ENCODE data around the gene DNAJC17.
A peak's percentile ranks its signal among the peaks of the same experiment; 100 is the strongest.

DNAJC17 gene

DNA sequence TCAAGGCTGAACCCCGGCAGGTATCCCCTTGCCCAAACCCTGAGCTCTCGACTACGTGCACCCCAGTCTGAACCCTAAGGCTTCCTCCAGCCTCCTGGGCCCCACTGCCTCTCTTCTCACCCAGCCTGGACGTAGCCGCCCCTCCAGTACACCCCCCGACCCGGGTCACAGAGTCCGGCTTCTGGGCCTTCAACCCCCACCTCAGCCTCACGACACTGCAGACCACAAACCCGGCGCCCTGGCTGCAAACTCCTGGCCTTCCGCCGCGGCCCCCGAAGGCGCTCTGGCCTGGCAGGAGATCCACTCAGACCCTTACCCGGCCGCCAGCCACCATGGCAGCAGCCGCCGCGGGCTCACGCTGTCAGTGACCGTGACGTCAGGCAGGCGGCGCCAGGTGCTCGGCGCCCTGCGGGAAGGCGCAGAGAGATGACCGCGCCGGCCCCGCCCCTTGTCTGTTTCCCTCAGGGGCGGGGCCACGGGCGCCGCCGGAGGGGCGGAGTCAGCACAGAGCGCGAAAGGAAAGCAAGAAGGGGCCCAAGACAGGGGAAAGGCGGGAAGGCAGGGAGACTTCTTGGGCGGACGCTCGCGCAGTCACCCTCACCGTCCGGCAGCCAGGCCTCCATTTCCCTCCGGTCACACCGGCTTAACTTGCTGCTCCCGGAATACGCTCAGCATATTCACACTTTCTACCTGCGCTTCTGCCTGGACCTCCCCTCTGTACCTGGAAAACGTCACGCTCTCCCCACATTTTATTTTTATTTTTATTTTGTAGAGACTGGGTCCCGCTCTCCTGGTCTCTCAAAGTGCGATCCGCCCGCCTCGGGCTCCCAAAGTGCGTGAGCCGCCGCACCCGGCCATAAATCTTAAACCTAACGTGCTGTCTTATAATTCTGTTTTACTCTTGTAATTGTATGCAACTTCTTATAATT is 52.1 kb downstream of the DNAJC17 start, which contains the start of gene RMDN3:
RMDN3 (minus strand) TSS at position 372 of the 929 bp plus-strand sequence. CDS start 471 bp downstream, outside the sequence.
- CTCF ChIA-PET: interaction anchor here (0.6 to 2.5 kb wide), 4 partner anchors 8 to 137 kb away, joined by 3 to 8 read pairs (median 4); no protein-coding TSS in a partner anchor
- POLR2A ChIA-PET: no interaction called here
- TF ChIP-seq, protein P1, sequence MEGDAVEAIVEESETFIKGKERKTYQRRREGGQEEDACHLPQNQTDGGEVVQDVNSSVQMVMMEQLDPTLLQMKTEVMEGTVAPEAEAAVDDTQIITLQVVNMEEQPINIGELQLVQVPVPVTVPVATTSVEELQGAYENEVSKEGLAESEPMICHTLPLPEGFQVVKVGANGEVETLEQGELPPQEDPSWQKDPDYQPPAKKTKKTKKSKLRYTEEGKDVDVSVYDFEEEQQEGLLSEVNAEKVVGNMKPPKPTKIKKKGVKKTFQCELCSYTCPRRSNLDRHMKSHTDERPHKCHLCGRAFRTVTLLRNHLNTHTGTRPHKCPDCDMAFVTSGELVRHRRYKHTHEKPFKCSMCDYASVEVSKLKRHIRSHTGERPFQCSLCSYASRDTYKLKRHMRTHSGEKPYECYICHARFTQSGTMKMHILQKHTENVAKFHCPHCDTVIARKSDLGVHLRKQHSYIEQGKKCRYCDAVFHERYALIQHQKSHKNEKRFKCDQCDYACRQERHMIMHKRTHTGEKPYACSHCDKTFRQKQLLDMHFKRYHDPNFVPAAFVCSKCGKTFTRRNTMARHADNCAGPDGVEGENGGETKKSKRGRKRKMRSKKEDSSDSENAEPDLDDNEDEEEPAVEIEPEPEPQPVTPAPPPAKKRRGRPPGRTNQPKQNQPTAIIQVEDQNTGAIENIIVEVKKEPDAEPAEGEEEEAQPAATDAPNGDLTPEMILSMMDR (IDR thresholded peaks at IDR 0.05; ENCODE audit: insufficient read depth, low read length, missing control alignments): no peak
- no peak for DNase-seq (ENCODE audit: low read depth, low spot score)
- peak within 1 kb of the TSS; percentile 92 for H3K4me3 ChIP-seq (ENCODE audit: low read depth, low read length)

DNA sequence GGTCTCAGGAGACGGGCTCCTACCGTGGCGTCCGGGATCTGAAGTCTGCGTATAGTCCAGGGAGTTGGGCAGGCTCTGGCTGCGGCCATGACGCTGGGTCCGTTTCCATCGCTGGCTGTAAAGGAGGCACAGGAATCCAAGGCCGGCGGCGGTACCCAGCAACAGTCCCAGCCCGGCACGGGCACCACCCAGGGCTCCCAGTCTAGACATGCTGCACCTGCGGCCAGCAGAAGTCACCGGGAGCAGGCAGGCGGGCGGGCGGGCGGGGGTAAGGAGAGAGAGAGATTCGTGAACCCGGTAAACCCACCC is 52.7 kb downstream of the DNAJC17 start:
- CTCF ChIA-PET: interaction anchor here (0.6 to 2.5 kb wide), 4 partner anchors 10 to 165 kb away, joined by 3 to 8 read pairs (median 4); no protein-coding TSS in a partner anchor
- TF ChIP-seq, protein P1 (IDR thresholded peaks at IDR 0.05; ENCODE audit: insufficient read depth, low read length, missing control alignments): no peak
- POLR2A ChIA-PET: no interaction called here
- no peak for DNase-seq (ENCODE audit: low read depth, low spot score)
- H3K4me3 ChIP-seq (ENCODE audit: low read depth, low read length): peak overlapping the region; percentile 92

DNA sequence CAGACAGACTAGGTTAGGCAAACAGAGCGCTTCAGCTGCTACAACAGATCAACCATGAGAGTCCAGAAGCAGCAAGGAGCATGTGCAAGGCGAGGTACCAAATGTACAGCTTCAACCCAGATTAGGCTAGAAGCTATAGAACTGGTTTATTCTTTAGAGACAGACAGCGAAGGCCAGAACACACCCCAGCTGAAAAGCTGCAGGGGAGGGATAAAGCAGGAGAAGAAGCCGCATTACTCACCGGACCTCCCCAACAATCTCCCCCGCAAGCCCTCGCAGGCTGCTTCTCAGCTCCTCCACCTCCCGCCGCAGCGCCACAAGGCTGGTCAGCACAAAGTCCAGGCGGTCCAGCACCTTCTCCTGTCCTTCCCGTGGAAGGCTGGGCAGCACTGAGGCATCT is 55.5 kb downstream of the DNAJC17 start:
- CTCF ChIA-PET: interaction anchor here (0.7 kb wide), 1 partner anchor 13 kb away, joined by 3 read pairs; no protein-coding TSS in a partner anchor
- POLR2A ChIA-PET: interaction anchor here (0.6 kb wide), 1 partner anchor 182 kb away, joined by 4 read pairs; no protein-coding TSS in a partner anchor
- no peak overlapping the region for H3K4me3 ChIP-seq (ENCODE audit: low read depth, low read length)
- DNase-seq (ENCODE audit: low read depth, low spot score): no peak
- TF ChIP-seq, protein P1 (IDR thresholded peaks at IDR 0.05; ENCODE audit: insufficient read depth, low read length, missing control alignments): no peak

DNA sequence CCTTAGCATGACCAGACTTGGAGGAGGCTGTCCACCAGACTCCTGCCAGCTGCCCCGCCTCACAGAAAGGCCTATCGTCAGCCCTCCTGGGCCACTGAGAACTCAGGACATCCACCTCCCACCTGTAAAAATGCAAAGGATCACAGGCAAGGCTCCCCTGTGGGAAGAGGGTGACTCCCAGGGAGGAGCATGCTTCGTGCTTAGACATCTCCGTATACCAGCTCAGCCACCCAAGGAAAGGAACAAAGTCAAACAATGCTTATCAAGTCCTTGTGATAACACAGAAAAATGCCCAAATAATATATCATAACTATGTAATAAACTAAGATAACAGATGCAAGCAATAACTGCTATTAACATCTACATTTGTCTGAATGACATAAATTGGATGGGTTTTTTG is 56.4 kb downstream of the DNAJC17 start:
- H3K4me3 ChIP-seq (ENCODE audit: low read depth, low read length): no peak overlapping the region
- ChIA-PET CTCF (interaction anchor here (0.7 to 1.7 kb wide), 3 partner anchors 16 to 144 kb away, joined by 3 to 6 read pairs (median 5); partner anchors contain the start of gene VPS18), POLR2A (no interaction called here)
- no peak for DNase-seq (ENCODE audit: low read depth, low spot score)
- TF ChIP-seq, protein P1 (IDR thresholded peaks at IDR 0.05; ENCODE audit: insufficient read depth, low read length, missing control alignments): no peak

DNA sequence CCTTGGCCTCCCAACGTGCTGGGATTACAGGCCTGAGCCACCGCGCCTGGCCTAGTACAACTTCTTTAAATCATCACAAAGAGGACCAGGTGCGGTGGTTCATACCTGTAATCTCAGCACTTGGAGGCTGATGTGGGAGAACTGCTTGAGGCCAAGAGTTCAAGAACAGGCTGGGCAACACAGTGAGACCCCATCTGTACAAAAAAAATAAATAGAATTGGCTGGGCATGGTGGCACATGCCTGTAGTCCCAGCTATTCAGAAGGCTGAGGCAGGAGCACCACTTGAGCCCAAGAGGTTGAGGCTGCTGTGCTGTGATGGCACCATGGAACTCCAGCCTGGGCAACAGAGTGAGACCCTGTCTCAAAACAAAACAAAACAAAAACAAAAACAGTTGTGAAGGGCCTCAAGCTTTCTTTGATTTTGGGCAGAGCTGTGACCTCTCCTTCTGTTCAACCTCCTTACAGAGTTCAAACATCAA is 58.1 kb downstream of the DNAJC17 start:
- CTCF ChIA-PET: interaction anchor here (1.7 kb wide), 1 partner anchor 145 kb away, joined by 6 read pairs; the partner anchor contains the start of gene VPS18

More for the DNA sequence above, 58.1 kb downstream of the DNAJC17 start:
- TF ChIP-seq, protein P1 (IDR thresholded peaks at IDR 0.05; ENCODE audit: insufficient read depth, low read length, missing control alignments): no peak
- POLR2A ChIA-PET: no interaction called here
- no peak overlapping the region for H3K4me3 ChIP-seq (ENCODE audit: low read depth, low read length)
- no peak for DNase-seq (ENCODE audit: low read depth, low spot score)

All from AG04449 (cell line).